Lung (tissue), 12 donors: Measurements from ENCODE around the gene PEX11B. TPM values are rescaled to one million over a fixed set of nuclear protein-coding genes. Genes with fewer than 3 reads are reported as not detected.

Experiments
- ATAC-seq: fragments of 200-7000 bp; cut with Tn5 transposase; one replicate; pipeline ENCODE4 v1.9.1; 2020; ENCODE audit warnings: moderate number of reproducible peaks; ENCODE audit not compliant: insufficient read depth, low FRiP score
- DNase-seq, 3 donors: peaks; one replicate each; pipeline ENCODE4 v3.0.0-alpha.2; 2013 to 2017
- H3K27ac ChIP-seq, 2 donors: one replicate each; pipeline ENCODE4 v1.5.1; 2013; ENCODE audit warnings: mild to moderate bottlenecking in 2 of 2, moderate library complexity in 2 of 2, control low read depth in 1 of 2, inconsistent platforms in 1 of 2, low read depth in 1 of 2, low read length in 1 of 2
- H3K27me3 ChIP-seq, 3 donors: one replicate each; pipeline ENCODE4 v1.5.1; 2013; ENCODE audit warnings: low read length in 2 of 3; ENCODE audit not compliant: control insufficient read depth in 3 of 3, insufficient read depth in 3 of 3
- H3K36me3 ChIP-seq, 4 donors: one replicate each; pipeline ENCODE4 v1.5.1; 2013; ENCODE audit warnings: low read length in 4 of 4, mild to moderate bottlenecking in 1 of 4, moderate library complexity in 1 of 4; ENCODE audit not compliant: control insufficient read depth in 4 of 4, insufficient read depth in 4 of 4
- H3K4me1 ChIP-seq, 5 donors: one replicate each; pipeline ENCODE4 v1.5.1; 2013; ENCODE audit warnings: low read length in 5 of 5, mild to moderate bottlenecking in 2 of 5, moderate library complexity in 1 of 5; ENCODE audit not compliant: control insufficient read depth in 5 of 5, insufficient read depth in 5 of 5
- H3K4me3 ChIP-seq: one replicate; pipeline ENCODE4 v1.5.1; 2013; ENCODE audit warnings: mild to moderate bottlenecking, control low read depth, moderate library complexity
- H3K9ac ChIP-seq, 2 donors: one replicate each; pipeline ENCODE4 v1.5.1; 2013; ENCODE audit warnings: low read length in 2 of 2, control low read depth in 1 of 2; ENCODE audit not compliant: insufficient read depth in 1 of 2
- H3K9me3 ChIP-seq, 4 donors: one replicate each; pipeline ENCODE4 v1.5.1; 2013; ENCODE audit warnings: low read length in 3 of 4, mild to moderate bottlenecking in 1 of 4, moderate library complexity in 1 of 4; ENCODE audit not compliant: control insufficient read depth in 4 of 4, insufficient read depth in 3 of 4
- WGBS, 2 donors: extraction: QIAGEN DNeasy Blood & Tissue Kit; methylation state at CpG; one replicate each; pipeline ENCODE4 v1.1.7; 2013; 5-methylcytosine and 5-hydroxymethylcytosine counted together
- polyA plus RNA-seq, 2 donors: library from polyadenylated mRNA; stranded (reverse); fragments of 200-250 nt; gene quantifications; one replicate each; pipeline ENCODE4 v1.2.1, GENCODE V29; 2013
- total RNA-seq, 2 donors: library from RNA; depleted of rRNA in 1 of 2; stranded (reverse); fragments of >200 nt in 1 of 2; gene quantifications; one replicate each; pipeline ENCODE4 v1.2.1, GENCODE V29; 2014 to 2021
- TF ChIP-seq, protein P1 (sequence below): IDR thresholded peaks from 2 replicates; pipeline ENCODE4 v1.5.1; 2012; ENCODE audit warnings: mild to moderate bottlenecking; ENCODE audit errors: control extremely low read depth, extremely low read depth
- donor health status: control.
- donor health status: control.
- donor health status: Bipolar disorder and iron deficiency.
- donor health status: healthy.
- donor health status: DM: yes; HTN: yes; CAD: no.

Gene PEX11B
- total and polyA plus RNA-seq, 4 donors: 24.6 to 29.6 (median 26.8) TPM

- H3K27me3 ChIP-seq: peaks cover 0 to 10% (median 4%) of the 10 kb centered on the region in 3 donors
- peaks cover 11 to 57% (median 18%) of the 10 kb centered on the region in 5 donors for H3K4me1 ChIP-seq
- 6 to 9% methylated on average over 24 to 34 of the region's 36 CpGs for WGBS, 2 donors
- H3K27ac ChIP-seq: peak overlapping the region; percentile 64 to 92
- TF ChIP-seq, protein P1, sequence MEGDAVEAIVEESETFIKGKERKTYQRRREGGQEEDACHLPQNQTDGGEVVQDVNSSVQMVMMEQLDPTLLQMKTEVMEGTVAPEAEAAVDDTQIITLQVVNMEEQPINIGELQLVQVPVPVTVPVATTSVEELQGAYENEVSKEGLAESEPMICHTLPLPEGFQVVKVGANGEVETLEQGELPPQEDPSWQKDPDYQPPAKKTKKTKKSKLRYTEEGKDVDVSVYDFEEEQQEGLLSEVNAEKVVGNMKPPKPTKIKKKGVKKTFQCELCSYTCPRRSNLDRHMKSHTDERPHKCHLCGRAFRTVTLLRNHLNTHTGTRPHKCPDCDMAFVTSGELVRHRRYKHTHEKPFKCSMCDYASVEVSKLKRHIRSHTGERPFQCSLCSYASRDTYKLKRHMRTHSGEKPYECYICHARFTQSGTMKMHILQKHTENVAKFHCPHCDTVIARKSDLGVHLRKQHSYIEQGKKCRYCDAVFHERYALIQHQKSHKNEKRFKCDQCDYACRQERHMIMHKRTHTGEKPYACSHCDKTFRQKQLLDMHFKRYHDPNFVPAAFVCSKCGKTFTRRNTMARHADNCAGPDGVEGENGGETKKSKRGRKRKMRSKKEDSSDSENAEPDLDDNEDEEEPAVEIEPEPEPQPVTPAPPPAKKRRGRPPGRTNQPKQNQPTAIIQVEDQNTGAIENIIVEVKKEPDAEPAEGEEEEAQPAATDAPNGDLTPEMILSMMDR: no peak
- H3K36me3 ChIP-seq: peaks cover 0 to 3% (median under 1%) of the 10 kb centered on the region in 4 donors
- H3K4me3 ChIP-seq: peak overlapping the region; percentile 60
- H3K9me3 ChIP-seq: peaks cover 0 to under 1% (median 0%) of the 10 kb centered on the region in 4 donors
- DNase-seq (peak; percentile 24 to 46 (median 40)), ATAC-seq (no peak)
- no peak overlapping the region for H3K9ac ChIP-seq
Observed at GRCh38 chr1:145962157-145963102, 43.9 kb upstream of the PEX11B start.

- no peaks in the 10 kb centered on the region for H3K9me3 ChIP-seq
- no peak overlapping the region for H3K9ac ChIP-seq
- H3K27me3 ChIP-seq: peaks cover 0 to 10% (median 4%) of the 10 kb centered on the region in 3 donors
- DNase-seq: peak; percentile 34 to 47 (median 42)
- ATAC-seq: no peak
- peak overlapping the region; percentile 60 for H3K4me3 ChIP-seq
- 1% methylated on average over 50 to 57 of the region's 57 CpGs for WGBS, 2 donors
- TF ChIP-seq, protein P1: no peak
- H3K27ac ChIP-seq: peak overlapping the region in 1 of 2 donors; percentile 91
- peaks cover 11 to 58% (median 18%) of the 10 kb centered on the region in 5 donors for H3K4me1 ChIP-seq
- H3K36me3 ChIP-seq: no peaks in the 10 kb centered on the region
Observed at GRCh38 chr1:145961425-145962156, 43.1 kb upstream of the PEX11B start.

- DNase-seq (no peak), ATAC-seq (no peak)
- WGBS, 2 donors: 1% methylated on average over 19 to 22 of the region's 22 CpGs
- Histone ChIP-seq H3K36me3 (no peaks in the 10 kb centered on the region), H3K4me1 (peaks cover 11 to 62% (median 18%) of the 10 kb centered on the region in 5 donors), H3K27ac (peak overlapping the region; percentile 80 to 91), H3K27me3 (peaks cover 0 to 14% (median 4%) of the 10 kb centered on the region in 3 donors), H3K9me3 (no peaks in the 10 kb centered on the region), H3K9ac (peak overlapping the region; percentile 21 to 70), H3K4me3 (peak overlapping the region; percentile 60)
- TF ChIP-seq, protein P1: no peak
Observed at GRCh38 chr1:145961109-145961424, 42.5 kb upstream of the PEX11B start.
